ENCODE data around the gene ADIPOR1.
A peak's percentile ranks its signal among the peaks of the same experiment; 100 is the strongest.
"Not testable (repeated sequence)": the region's sequence is repeated elsewhere in the genome, so short reads cannot be mapped to it uniquely, and the experiment has no call there.

Gene ADIPOR1

GRCh38 chr1:202959276-202959620 lies 1.1 kb upstream of the ADIPOR1 start:
- TF ChIP-seq POLR2A (IDR thresholded peaks at IDR 0.05; ENCODE audit: low read length) (no peak), GATA1 (IDR thresholded peaks at IDR 0.05; ENCODE audit: low read depth, low read length) (no peak)
- DNase-seq: peak; percentile 35 to 43

GRCh38 chr1:202958544-202959275 lies 598 bp upstream of the ADIPOR1 start:
- TF ChIP-seq GATA1 (IDR thresholded peaks at IDR 0.05; ENCODE audit: low read depth, low read length): no peak

GRCh38 chr1:202956969-202957368 lies 1.1 kb downstream of the ADIPOR1 start:
- peak; percentile 51 to 65 for DNase-seq
- TF ChIP-seq GATA1 (IDR thresholded peaks at IDR 0.05; ENCODE audit: low read depth, low read length): no peak
- TF ChIP-seq POLR2A (IDR thresholded peaks at IDR 0.05; ENCODE audit: low read length): no peak

More at GRCh38 chr1:202958544-202959275, 598 bp upstream of the ADIPOR1 start:
- peak in 1 of 2 experiments; percentile 75 for DNase-seq

DNA sequence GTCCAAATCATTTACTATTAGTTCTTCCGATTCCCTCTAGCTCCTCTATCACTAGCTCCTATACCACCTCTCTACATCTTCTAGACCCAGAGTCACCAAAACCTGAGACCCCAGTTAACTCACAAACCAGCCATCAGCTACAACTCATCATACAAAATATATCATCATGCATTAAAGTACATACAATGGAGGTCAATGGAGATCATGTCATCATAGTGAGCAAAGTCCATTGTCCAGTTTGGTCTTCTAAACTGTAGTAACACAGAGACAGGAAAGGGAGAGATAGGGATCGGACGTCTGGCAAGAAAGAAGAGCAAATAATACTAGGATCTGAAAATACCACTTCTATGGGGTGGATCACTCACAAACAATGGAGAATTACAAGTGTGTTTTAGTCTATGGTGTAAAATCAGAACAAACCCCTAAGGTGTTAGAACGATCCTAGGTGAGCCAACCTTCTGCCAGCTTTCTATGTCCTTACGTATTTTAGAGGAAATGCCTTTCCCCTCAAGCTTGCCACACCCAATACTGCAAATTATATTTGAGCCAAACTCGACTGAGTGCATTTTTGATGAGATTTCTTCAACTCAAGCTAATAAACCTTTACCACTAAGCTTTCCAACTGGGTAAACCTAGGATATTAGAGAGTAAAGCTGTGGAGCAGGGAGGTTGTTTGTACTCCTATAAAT lies 3.9 kb downstream of the ADIPOR1 start:
- no peak for DNase-seq
- no peak for TF ChIP-seq POLR2A (IDR thresholded peaks at IDR 0.05; ENCODE audit: low read length)
- TF ChIP-seq GATA1 (IDR thresholded peaks at IDR 0.05; ENCODE audit: low read depth, low read length): no peak

DNA sequence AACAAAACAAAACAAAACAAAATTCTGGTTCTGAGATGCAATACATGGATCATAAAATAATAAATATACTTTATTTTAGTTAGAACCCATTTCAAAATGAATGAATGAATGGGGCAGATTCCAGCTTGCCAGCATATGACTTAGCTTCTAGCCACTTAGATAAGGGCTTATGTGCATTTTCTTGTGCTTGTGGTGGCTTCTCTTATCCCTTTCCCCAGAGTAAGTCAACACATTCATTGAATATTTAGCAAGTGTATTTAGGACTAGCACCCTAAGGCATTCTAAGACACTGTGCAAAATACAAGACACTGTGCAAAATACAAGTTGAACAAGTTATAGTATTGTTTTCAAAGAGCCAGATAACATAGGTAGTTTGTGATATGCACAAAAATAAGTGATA lies 4.7 kb downstream of the ADIPOR1 start:
- TF ChIP-seq POLR2A (IDR thresholded peaks at IDR 0.05; ENCODE audit: low read length) (no peak), GATA1 (IDR thresholded peaks at IDR 0.05; ENCODE audit: low read depth, low read length) (no peak)
- peak; percentile 41 for DNase-seq

DNA sequence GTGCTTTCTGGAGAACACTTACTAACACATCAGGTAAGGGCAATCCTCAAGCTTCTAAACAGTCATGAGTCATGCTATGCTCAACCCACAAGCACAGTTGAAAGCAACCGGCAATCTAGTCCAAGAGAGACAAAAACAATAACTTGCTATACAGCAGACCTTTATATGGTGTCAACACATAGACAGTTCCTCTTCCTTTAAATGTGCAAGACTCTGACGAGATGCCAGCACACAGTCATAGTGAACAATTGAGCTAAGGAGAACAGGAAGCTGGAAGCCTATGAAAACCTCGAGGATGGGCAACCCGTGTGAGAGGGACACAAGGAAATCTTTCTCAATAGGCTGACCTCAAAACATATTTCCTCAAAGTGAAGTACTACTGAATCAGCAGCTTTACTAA lies 5.3 kb downstream of the ADIPOR1 start:
- DNase-seq: peak; percentile 26 to 54
- no peak for TF ChIP-seq POLR2A (IDR thresholded peaks at IDR 0.05; ENCODE audit: low read length)
- TF ChIP-seq GATA1 (IDR thresholded peaks at IDR 0.05; ENCODE audit: low read depth, low read length): no peak

GRCh38 chr1:202952099-202952498 lies 6.0 kb downstream of the ADIPOR1 start:
- no peak for DNase-seq
- TF ChIP-seq POLR2A (IDR thresholded peaks at IDR 0.05; ENCODE audit: low read length) (no peak), GATA1 (IDR thresholded peaks at IDR 0.05; ENCODE audit: low read depth, low read length) (no peak)

DNA sequence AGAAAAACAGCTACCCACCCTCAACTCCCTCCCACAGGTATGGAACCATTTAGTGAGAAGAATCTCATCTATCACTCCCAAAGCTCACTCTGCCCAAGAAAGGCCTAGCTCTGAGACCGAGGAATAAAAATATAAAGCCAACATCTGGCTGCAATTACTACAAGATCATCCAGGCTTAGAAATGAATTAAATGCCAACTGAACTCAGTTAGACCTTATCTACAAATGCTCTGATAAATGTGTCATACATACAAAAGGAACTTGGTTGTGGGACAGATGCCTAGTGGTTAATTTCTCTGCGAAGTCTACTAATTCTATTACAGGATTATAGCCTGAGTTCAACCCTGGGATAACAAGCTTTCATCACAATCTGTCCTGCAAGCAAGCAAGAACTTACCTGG lies 6.7 kb downstream of the ADIPOR1 start:
- TF ChIP-seq GATA1 (IDR thresholded peaks at IDR 0.05; ENCODE audit: low read depth, low read length) (no peak), POLR2A (IDR thresholded peaks at IDR 0.05; ENCODE audit: low read length) (no peak)
- no peak for DNase-seq

DNA sequence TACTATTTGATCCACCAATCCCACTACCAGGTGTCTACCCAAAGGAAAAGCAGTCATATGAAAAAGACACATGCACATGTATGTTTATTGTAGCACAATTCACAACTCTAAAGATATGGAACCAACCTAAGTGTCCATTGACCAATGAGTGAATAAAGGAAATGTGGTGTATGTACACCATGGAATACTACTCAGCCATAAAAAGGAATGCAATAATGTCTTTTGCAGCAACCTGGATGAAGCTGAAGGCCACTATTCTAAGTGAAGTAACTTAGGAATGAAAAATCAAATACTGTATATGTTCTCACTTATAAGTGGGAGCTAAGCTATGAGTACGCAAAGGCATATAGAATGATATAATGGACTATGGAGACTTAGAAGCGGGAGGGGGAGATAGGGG lies 12.6 kb downstream of the ADIPOR1 start:
- TF ChIP-seq POLR2A (IDR thresholded peaks at IDR 0.05; ENCODE audit: low read length) (no peak), GATA1 (IDR thresholded peaks at IDR 0.05; ENCODE audit: low read depth, low read length) (no peak)
- DNase-seq: no peak

DNA sequence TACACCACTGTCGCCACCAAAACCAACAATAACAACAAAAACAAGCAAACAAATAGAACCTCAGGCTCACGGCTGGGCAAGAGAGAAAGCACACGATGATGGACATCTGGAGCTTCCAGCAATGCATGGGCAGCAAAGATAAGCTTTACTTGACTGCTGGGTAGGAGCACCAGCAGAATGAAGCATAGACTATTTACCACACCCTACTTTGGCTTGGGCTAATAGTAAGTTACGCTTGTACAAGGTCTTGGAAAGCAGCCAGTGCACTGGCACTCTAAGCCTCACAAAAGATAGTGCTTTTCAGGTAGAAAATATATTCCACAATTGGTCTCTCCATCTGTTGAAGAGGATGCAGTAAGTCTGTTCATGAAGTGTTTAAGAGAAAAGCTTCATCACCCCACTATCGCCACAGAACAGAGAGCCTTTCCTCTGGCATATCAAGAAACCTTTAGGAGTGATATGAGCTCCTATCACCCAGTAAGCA lies 13.6 kb downstream of the ADIPOR1 start:
- peak; percentile 96 to 99 for DNase-seq
- TF ChIP-seq GATA1 (IDR thresholded peaks at IDR 0.05; ENCODE audit: low read depth, low read length) (peak; percentile 90), POLR2A (IDR thresholded peaks at IDR 0.05; ENCODE audit: low read length) (peak; percentile 45)

DNA sequence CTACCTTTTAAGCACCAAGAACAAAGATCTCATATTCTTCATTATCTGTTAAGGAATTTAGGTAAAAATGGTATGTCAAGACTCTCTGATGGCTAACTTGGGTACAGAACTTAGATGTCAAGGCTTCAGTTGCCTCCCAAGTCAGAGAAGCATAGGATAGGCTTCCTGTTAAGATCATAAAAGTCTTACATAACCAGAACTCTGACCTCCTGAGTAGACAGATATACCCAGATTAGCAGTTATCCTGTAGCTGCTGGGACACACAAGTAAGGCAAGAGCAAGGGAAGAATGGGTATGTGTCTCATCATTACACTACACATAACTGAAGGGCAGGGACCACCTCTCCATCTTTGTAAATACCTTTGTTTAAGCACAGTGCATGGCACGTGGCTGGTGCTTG lies 15.7 kb downstream of the ADIPOR1 start:
- no peak for TF ChIP-seq POLR2A (IDR thresholded peaks at IDR 0.05; ENCODE audit: low read length)
- no peak for TF ChIP-seq GATA1 (IDR thresholded peaks at IDR 0.05; ENCODE audit: low read depth, low read length)
- DNase-seq: peak; percentile 28 to 44

GRCh38 chr1:202941372-202941771 lies 16.7 kb downstream of the ADIPOR1 start:
- no peak for DNase-seq

DNA sequence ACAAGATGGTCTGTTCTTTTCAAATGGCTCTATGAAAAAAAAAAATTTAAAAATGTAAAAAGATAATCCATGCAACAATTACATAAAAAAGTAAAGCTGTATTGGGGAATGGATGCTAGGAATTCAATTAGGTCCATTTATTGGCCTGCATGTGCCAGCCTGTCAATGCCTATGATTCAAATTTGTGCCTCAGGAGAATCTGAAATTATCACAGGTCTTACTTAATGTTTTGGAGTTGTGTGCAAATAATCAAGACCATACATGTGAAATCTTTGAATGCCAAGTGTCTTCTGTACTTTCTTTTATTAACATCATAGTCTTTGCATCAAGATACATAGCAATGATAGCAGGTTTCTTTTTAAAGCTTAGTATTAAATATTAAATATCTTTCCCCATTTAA lies 17.6 kb downstream of the ADIPOR1 start:
- no peak for TF ChIP-seq POLR2A (IDR thresholded peaks at IDR 0.05; ENCODE audit: low read length)
- no peak for TF ChIP-seq GATA1 (IDR thresholded peaks at IDR 0.05; ENCODE audit: low read depth, low read length)
- no peak for DNase-seq

More at GRCh38 chr1:202941372-202941771, 16.7 kb downstream of the ADIPOR1 start:
- no peak for TF ChIP-seq GATA1 (IDR thresholded peaks at IDR 0.05; ENCODE audit: low read depth, low read length)
- TF ChIP-seq POLR2A (IDR thresholded peaks at IDR 0.05; ENCODE audit: low read length): no peak

GRCh38 chr1:202938287-202938925 lies 19.7 kb downstream of the ADIPOR1 start:
- peak; percentile 51 to 82 for DNase-seq
- TF ChIP-seq GATA1 (IDR thresholded peaks at IDR 0.05; ENCODE audit: low read depth, low read length) (no peak), POLR2A (IDR thresholded peaks at IDR 0.05; ENCODE audit: low read length) (no peak)

- not testable (repeated sequence) for DNase-seq
Observed at GRCh38 chr1:202936409-202936808, 21.7 kb downstream of the ADIPOR1 start.

Measured in erythroblast (primary cell).